Measurements from ENCODE around the gene NAP1L5.

The NAP1L5 gene

DNA sequence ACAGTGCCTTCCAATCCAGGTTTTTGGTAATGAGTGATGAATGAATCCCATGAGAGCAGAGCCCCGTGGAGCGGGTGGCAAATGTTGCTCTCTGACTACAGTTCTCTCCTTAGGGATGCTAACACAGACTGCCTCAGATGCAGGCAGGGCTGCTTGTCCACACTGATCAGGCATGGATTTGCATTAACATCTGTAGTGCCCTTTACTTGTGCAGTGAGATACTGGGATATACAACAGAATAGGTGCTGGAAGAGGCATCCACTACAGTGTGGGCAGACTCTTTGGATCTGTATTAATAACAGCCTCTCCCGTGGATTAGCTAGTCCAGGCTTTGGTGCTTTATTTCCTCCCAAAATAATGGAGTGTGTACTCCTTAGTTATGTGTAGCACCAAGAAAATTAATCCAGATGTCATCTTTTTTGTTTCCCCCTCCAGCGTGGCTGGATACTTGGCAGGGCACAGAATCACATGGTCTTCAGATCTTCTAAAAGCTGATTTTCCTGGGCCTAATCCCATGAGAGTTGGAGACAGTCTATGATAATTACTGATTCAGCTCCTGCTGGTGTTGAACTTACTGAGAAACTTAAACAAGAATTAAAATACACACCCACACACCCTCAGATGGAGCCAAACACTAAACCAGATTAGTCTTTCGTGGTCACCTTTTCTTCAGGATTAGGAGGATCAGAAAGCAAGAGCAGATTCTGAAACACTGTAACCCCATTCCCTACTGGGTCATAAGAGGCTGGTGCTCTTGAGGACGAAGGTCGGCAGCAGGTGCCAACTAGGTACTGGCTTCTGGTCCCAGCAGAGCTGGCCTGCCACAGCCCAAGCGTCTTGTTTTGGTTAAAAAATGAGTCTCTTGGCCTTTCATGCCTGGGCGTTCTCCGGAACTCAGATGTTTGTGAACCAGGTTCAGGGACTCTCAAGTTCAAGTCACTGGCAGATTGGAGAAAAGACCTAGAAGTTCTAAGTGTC is 23.1 kb upstream of the NAP1L5 start:
- DNase-seq = no peak

DNA sequence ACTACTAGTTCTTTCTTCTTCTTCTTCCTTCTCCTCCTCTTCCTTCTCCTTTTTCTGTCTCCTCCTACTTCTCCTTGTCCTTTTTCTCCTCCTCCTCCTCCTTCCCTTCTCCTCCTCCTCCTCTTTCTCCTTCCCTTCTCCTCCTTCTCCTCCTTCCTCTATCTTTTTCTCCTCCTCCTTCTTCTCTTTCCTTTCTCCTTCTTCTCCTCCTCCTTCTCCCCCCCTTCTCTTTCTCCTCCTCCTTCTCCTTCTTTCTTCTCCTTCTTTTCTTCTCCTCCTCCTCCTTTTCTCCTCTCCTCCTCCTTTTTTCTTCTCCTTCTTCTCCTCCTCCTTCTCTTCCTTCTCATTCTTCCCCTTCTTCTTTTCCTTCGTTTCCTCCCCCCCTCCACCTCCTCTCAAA is 21.8 kb upstream of the NAP1L5 start:
- DNase-seq = no peak

DNA sequence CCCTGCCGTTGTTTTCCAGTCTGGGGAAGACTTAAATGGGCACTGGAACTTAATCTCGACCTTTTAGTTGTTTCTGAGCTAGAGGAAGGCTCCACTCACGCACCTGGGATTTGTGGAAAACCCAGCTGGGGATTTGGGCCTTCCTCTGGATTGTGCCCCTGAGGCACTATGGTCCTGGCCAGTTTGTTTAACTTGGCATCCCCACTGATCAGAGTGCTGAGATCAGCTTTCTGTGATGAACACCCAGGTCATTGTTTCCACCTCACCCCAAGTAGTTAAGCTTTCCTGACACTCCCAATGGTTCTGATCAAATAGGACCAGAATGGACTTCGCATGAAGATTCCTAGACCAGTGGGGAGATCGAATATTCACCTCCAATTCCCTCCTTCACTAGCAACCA is 20.5 kb upstream of the NAP1L5 start:
- no peak for DNase-seq

DNA sequence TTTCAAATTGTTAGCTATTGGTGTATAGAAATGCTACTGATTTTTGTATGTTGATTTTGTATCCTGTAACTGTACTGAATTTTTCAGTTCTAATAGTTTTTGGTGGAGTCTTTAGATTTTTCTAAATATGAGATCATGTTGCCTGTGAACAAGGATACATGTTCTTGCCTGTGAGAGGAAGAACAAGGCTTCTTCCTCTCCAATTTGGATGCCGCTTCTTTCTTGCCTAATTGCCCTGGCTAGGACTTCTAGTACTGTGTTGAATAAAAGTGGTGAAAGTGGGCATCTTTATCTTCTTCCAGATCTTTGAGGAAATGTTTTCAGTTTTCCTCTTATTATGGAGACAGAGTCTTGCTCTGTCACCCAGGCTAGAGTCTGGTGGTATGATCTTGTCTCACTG is 16.2 kb upstream of the NAP1L5 start:
- DNase-seq = no peak

DNA sequence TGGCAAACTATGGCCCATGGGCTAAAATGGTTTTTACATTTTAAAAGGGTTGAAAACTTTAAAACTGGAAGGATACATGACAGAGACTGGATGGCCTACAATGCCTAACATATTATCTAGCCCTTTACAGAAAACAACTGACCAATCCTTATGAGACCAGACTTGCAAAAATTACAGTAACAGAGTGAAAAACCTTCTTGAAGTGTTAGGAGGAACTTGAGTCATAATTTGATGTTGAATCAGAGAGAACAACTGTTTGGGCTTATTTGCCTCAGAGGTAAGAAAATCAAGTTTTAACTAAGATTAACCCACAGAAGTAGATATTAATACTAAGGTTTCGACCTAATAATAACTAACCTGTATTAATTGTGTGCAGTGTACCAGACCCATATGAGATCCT is 12.4 kb upstream of the NAP1L5 start:
- no peak for DNase-seq

DNA sequence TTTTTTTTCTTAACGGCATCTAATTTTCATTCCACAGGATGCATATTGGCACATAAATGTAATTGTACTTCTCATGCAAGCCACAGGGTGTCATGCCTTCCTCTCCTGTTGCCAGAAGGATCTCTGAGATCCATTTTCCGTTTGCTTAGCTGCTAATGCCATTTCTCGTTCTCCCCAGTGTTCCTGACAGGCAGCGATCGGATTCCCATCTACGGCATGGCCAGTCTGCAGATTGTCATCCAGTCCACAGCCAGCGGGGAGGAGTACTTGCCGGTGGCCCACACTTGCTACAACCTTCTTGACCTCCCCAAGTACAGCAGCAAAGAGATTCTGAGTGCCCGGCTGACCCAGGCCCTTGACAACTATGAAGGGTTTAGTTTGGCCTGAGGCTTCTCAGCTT is 8.9 kb upstream of the NAP1L5 start:
- peak; percentile 42 for DNase-seq

DNA sequence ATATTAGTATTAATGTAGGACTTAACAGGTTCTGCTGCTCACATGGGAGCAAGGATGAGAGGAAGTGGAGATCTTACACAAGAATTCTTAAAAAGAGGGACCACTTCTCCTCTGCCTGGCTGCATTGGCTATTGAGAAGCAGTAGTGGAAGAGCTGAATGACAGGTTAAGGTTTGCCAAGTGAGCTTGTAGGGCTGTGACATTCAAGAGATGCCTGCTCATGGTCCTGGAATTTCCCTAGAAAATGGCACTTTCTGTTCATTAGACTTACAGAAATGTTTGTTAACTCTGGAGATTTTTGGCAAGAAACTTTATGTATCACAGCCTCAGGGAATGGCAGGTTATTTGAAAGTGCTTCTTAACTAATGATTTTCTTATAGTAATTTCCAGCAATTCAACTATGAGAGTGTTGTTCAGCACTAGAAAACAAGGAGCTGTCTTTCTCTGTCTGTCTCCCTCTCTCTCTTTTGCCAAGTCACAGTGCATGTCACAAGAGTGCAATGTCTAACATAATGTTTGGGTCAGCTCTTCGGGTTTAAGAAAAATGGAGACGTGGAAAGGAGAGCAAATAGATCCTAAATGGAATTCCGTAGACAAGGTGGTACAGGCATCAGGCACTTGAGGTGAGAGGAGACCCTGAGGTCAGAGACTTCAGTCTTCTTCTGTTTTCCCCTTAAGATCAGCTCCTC is 8.3 kb upstream of the NAP1L5 start:
- DNase-seq = no peak

DNA sequence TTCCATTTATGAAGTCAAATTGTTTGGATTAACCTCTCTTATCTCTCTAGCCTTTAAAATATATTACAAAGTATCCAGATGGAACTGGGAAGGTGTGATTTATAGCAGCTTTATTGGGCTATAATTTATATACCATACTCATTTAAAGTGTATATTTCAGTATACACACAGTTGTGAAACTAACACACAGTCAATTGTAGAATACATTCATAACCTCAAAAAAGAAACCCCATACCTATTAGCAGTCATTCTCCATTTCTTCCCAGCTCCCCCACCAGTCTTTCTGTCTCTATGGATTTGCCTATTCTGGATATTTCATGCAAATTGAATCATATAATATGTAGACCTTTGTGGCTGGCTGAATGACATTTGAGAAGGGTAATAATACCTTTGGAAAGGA is 7.6 kb upstream of the NAP1L5 start:
- DNase-seq = no peak

DNA sequence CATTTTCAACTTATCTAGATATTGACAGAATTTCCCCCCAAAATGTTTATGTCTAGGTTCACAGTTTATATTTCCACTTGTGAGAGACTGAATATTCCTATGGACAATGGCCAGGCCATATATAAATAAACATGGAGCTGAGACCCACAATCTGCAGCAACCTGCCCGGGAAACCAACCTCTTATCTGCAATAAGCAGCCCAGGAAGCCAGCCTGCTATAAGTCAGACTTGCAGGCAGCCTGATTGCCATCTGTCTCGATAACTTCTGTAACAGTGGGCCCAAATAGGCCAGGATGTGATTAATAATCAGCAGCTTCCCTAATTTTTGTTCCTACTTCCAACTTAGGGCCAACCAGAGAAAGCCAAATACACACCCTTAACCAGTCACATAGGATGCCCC is 5.2 kb upstream of the NAP1L5 start:
- DNase-seq = no peak

DNA sequence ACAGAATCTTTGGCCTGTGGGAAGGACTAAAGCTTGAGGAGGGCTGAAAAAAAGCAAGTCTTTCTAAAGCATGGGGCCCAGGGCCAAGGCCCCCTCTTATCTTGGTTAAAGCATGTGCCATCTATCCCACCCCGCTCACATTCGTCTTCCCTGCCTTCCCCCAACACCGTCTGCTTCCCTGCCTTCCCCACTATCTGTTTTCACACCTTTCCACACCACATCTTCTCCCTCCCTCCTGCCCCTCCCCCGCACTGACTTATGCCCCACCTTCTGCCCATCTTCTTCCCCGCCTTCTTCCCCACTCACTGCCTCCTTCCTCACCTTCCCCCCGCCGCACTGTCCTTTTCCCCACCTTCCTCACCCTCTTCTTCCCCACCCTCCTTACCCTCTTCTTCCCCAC is 890 bp upstream of the NAP1L5 start:
- no peak for DNase-seq

DNA sequence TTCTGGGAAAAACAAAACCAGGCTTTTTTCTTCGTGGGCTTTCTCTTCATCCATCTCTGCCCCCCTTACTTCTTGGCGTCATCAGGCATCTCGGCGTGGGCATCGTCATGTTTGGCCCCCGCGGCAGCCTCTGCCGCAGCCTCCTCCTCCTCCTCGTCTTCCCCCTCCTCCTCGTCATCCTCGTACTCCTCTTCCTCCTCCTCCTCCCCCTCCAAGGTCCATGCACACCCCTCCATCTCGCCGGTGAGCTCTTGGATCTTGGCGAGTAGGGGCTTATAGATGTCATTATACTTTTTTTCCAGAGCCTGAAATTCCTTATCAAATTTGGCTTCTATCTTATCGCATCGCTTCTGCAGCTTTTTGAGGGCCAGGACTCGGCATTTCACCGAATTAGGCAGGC is 488 bp downstream of the NAP1L5 start:
- peak; percentile 15 for DNase-seq

DNA sequence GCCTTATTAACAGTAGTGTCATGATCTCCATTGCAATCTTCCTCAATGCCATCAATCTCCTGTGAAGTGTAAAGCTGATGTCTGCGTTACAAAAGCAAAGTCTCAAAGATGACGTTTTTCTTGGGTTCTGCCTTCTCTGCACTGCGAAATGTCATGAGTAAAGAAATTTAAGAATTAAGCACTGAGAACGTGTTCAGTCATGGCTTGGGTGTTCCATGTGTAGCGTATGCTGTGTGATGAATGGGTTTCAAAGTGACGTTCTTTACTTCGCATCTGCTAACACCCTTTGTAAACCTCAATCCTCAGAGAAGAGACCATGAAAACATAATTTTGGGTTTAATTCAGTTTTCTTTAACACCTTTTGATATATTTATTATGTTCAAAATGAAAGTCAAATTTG is 999 bp downstream of the NAP1L5 start:
- no peak for DNase-seq

DNA sequence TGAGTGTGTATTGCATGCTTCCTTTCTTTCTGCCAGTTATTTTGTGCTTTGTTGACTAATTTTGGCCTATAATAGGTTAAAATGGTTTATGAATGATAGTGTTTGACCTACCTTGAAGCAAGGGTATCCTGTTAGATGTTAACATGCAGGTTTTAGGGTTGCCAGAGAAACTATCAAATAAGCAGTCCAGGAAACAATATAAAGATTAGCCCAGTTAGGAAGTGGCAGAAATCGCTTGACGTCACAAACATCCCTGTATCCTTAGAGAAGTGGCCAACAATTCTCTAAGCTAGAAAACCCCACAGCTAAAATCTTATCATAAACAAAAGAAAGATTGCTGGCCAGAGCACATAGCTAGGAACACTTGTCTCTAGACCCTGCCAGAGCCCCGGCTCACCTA is 3.8 kb downstream of the NAP1L5 start:
- DNase-seq = no peak

DNA sequence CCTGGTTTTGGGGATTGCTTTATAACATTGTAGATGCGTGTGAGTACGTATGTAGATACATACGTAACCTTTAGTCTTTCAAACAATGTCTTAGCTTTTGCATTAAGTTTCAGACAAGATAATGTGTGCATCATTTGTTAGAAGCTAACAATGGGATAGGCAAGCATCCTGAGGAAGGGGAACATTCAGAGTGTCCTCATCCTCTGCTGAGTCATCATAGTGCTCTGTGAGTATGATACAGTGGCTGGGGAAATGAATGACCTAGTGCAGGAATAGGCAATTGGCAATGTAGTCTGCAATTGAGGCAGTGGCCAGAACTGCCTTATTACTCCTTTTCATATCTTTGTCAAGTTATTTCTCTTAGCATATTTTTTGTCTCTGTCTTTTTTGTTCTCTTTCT is 7.3 kb downstream of the NAP1L5 start:
- DNase-seq = no peak

DNA sequence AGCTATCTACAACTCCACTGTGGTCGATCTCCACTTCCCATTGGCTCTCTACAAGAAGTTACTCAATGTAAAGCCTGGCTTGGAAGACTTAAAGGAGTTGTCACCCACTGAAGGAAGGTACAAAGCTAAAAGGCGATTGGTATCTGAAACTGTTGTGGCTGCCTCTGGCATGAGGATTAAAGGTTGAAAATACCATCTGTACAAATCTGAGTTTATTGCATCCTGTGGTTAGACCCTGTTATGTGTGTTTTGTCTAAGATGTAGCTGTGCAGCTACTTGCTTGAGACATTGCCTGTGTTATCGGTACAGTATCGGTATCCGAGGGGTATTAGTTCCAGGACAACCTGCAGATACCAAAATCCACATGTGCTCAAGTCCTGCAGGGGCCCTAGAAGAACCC is 16.4 kb downstream of the NAP1L5 start:
- no peak for DNase-seq

DNA sequence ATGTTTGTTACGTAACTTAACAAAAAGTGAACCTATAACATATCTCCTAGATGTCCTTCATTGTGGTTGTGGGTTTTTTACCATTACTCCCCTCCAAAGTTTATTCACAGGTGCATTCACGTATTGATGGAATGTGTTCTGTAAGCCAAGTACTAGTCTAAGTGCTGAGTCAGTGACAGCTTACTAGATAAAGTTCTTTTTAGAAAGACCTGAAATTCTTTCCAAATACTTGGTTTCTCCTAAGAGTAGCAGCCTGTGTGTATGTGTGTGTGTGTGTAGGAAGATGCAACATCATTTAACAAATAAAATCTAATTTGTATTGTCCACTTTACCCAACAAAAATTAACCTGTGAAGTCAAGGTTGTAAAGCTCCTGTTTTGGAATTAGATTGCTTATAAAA is 22.1 kb downstream of the NAP1L5 start:
- no peak for DNase-seq

DNA sequence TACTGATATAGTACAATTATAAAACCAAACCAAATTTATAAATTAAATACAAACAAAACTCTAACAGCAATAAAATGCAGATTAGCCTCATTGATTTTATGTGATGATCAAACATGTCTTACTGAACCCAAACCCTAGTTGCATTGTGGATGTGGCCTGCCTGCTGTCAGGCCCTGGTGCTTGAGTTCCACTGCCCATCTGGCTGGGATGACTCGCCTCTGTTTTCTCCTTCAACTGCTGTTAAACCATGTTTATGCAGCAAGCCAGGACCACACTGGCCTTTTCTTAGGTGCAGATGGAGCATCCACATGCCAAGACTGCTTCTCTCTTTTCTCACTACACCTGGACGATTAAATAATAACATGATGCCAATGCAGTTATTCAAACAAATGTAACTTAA is 22.6 kb downstream of the NAP1L5 start:
- no peak for DNase-seq

DNA sequence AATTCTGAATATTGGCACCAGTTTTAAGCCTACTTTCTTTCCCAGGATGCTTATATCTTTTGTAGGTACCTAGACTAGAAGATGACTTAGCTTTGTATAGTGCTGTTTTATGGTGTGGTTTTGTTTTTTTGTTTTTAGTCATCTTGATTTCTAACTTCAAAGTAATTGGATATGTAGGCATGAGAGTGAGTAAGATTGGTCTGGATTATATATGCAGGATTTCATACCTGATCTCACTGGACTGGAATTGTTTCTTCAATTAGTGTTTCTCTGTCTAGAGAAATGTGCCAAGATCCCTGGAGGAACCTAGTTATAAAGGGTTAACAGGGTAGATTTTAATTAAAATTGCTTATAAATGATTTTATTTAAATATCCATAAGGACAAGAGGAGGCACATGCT is 23.1 kb downstream of the NAP1L5 start:
- no peak for DNase-seq

DNA sequence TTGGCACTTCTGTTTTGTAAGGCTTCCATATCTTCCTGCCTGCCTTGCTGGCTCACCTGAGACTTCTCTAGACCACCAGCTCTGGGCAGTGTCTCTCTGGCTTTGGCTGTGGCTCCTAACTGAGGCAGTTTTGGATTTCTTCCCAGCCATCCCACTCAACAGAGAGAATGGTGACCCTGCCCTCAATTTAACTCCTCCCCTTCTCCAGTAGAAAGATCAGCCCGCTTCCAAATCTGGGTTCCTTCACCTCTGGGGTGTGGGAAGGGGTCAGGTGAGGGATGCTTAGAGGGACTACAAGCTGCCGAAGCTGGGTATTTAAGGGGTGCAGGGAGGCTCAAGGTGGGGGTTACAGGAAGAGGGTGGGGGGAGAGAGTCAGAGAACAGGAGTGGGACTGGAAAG is 23.7 kb downstream of the NAP1L5 start:
- DNase-seq = no peak

DNA sequence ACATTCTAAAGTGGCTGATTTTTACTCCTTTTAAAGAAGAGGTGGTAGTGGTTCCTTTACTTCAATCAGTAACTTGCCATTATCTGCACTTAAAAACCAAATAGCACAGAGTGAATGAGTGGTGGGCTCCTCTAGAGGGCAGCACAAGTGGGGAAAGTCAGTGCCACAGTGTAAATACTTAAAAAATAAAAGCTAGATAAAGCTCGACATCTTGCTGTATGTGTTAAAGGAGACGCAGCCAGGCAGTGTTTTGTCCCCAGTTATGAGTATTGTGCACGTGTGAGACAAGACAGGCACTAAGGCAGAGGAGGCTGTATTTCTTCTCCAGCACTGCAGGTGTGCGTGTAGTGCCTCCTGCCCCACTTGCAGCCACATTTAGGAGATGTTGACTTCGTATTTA is 24.6 kb downstream of the NAP1L5 start:
- peak; percentile 6 for DNase-seq

DNA sequence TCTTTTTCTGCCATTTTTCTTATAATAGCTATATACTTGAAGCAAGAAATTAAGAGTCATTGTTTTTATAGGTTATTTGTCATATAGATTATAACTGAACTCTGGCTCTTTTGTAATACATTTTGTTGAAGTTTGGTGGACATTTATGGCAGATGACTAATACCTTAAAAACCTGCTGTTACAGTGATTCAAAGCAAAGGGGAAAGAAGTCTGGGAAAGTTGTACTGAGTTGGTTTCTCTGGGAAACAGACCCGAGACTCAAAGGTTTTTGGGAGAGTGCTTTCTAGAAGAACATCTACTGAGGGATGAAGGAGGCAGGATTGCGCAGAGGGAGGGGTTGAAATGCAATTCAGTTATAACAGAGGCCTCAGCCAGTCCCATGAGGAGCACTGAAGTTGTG is 35.9 kb downstream of the NAP1L5 start:
- no peak for DNase-seq

DNA sequence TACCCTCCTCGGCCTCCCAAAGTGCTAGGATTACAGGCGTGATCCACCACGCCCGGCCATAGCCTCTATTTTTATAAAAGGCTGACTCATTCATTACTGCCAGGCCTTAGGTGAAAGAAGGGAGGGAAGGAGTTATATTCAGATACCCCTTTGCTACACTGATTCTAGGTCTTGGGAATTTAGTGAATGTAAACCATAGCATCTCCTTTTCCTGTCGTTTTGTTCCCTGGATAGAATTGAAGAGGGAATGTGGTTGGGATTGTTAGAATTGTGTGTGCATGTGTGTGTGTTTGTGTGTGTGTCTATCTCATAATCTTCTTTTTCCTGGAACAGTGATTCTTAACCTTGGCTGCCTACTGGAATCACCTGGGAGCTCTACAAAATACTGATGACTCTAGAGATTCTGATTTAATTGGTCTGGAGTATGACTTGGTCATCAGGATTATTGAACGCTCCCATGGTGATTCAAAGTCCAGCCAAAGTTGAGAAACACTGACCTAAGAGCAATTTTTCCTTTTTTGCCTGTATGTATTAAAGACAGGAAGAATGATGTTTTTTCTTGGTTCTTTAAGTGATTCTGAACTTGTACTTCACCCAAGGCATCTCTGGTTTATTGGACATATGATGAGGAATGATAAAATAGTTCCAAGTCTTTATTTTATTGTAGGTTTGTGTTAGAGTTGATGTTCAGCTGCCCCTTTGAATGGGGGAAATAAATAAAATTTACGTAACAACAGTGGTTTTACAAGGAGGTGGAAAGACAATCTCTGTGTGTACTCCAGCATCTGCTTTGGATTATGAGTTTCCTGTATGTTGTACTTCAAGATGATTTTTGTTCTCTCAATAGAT is 37.0 kb downstream of the NAP1L5 start:
- DNase-seq = no peak

DNA sequence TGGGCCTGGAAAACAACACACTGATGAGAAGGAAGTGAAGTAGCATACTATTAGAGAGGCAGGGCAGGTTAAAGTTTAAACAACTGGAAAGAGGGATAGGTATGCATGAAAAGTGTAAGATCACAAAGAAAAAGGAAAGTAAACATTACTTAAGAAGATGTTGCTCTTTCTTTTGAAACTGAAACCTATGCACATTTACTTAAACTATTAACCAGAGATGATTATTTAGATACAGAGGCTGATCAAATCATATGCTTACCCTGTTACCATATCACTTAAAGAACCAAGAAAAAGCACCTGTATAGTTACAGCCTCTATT is 37.8 kb downstream of the NAP1L5 start:
- DNase-seq = no peak
